Left lobe of liver (tissue), 2 donors: Measurements from ENCODE around the gene SLC25A21. TPM values are rescaled to one million over a fixed set of nuclear protein-coding genes. Genes with fewer than 3 reads are reported as not detected.
A peak's percentile ranks its signal among the peaks of the same experiment; 100 is the strongest.

Experiments used
- ATAC-seq: fragments of 200-7000 bp; cut with Tn5 transposase; one replicate; pipeline ENCODE4 v1.9.1; 2020; ENCODE audit warnings: mild to moderate bottlenecking, moderate library complexity
- DNase-seq: peaks from one replicate; pipeline ENCODE4 v3.0.0-alpha.2; 2020; ENCODE audit warnings: low spot score
- total RNA-seq: library from RNA; stranded (reverse); gene quantifications from one replicate; pipeline ENCODE4 v1.2.1, GENCODE V29; 2021
- donor health status: DM: no; HTN: no; CAD: no; lungs with moderate emphysema.
- donor health status: DM: no; HTN: yes; CAD: no.

SLC25A21 gene
- total RNA-seq, 1 donor from 2014 or later: 0.25 TPM

DNA sequence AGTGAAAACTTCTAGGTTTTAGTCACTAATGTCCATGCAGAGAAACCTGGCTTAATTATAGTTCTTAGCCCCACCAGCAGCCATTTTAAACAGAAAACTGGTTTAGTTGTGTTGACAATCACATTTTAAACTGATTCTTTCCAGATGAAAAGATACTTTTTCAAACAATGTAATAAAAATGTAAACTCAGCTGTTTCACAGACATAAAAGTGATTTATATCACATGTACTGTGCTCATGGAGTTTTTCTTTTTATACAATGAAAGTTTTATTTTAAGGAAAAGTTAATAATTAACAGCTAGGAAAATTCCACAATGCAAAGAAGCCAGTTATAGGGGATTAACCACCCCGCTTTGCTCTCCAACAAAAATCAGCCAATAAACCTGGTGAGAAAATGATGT, 381.0 kb downstream of the SLC25A21 start:
- ATAC-seq (no peak), DNase-seq (no peak)

- ATAC-seq: no peak
- no peak for DNase-seq
These were observed 386.9 kb downstream of the SLC25A21 start for GRCh38 chr14:36785511-36785910.

DNA sequence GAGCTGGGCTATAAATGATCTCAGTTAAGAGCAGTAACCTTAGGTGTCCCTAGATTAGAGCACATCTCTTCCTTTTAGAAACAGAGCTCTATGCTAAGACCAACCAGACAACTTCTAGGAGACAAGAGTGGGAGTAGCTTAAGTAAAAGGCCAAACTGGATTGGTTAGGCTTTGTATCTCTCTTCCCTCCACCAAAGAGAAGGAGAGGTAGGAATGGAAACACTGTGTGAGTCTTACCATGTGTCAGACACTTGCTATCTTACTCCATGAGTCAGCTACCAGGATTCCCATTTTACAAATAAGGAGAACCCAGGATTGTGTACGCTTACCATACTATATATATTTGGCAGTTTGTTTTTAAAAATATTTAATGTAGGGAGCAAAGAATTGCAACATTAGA, 387.9 kb downstream of the SLC25A21 start:
- ATAC-seq (no peak), DNase-seq (no peak)

GRCh38 chr14:36781897-36782296, 390.5 kb downstream of the SLC25A21 start:
- ATAC-seq: no peak
- no peak for DNase-seq

GRCh38 chr14:36773558-36773957, 398.8 kb downstream of the SLC25A21 start:
- DNase-seq (no peak), ATAC-seq (no peak)

- no peak for DNase-seq
- ATAC-seq: no peak
These were observed 399.3 kb downstream of the SLC25A21 start for GRCh38 chr14:36773136-36773540.

DNA sequence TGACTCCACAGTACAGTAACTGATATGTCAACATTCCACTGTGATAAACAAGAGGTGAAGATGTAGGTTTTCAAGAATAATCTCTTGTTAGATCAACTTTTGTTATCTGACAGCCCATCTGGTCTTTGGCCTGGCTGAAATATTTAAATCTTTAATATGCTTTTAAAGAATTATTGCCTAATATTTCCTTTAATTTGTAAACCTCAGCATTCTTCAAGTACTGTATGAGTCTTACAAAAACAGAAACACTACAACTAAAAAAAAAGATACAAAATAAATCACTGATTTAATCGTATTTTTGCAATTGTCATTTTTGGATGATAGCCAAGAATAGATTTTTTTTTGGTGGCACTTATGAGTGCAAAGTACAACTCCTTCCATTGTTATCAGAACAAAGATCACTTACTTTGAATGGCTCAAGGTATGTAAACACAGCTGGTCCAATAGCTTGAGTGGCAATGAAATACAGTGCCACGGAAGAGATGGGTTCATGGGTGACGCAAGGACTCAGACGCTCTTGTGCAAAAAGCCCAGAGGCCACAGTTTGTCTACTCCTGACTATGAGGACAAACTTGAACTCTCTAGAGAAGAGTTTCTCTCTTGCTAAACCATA, 401.3 kb downstream of the SLC25A21 start:
- ATAC-seq: no peak
- no peak for DNase-seq

- DNase-seq: no peak
- no peak for ATAC-seq
These were observed 403.6 kb downstream of the SLC25A21 start for GRCh38 chr14:36768638-36769337.

DNA sequence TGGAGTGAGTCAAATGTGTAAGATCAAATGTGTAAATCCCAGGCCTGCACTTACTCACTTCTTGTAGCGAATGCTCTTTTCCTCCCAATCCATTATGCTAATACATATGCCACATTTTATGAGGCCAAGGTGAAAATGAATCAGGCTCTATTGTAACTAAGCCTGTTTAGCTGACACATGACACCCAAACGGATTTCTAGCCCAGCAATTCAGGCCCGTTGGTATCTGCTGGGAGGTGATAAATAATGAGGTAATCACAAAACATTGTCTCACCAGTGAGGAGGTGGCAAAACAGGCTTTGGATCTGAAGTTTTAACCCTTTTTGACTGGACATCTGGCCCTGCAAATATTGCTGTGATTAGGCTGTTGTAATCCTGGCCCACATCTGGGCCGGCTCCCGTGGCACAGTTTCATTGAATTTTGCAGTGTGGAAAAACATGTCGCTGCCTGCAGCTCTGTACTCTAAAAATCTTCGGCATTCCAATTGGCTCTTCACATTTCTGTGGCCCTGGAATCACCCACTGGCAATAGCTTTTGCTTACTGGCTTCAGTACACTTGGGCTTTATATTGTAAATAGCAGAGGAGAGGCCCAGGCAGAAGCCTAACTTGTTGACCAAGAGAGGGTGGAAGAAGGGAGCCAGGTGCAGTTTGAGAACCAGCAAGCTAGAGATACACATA, 404.7 kb downstream of the SLC25A21 start:
- DNase-seq: no peak
- ATAC-seq: no peak

DNA sequence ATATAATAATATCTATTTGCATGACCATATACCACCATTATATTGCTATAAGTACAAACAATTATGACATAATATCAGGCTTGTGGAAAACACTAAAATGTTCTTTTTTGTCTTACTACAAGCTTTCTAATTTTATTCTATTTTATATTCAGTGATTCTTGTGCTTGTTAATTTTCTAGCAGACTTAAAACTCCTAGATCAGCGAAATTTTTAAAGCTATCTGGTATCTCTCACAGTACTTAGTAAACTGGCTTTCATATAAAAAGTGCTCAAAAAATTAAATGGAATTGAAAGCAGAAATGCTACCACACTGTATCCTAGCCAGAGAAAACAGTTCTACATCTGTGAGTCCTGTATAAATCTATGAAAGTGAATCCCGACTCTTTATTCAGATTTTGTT, 405.4 kb downstream of the SLC25A21 start:
- ATAC-seq: no peak
- DNase-seq: no peak

DNA sequence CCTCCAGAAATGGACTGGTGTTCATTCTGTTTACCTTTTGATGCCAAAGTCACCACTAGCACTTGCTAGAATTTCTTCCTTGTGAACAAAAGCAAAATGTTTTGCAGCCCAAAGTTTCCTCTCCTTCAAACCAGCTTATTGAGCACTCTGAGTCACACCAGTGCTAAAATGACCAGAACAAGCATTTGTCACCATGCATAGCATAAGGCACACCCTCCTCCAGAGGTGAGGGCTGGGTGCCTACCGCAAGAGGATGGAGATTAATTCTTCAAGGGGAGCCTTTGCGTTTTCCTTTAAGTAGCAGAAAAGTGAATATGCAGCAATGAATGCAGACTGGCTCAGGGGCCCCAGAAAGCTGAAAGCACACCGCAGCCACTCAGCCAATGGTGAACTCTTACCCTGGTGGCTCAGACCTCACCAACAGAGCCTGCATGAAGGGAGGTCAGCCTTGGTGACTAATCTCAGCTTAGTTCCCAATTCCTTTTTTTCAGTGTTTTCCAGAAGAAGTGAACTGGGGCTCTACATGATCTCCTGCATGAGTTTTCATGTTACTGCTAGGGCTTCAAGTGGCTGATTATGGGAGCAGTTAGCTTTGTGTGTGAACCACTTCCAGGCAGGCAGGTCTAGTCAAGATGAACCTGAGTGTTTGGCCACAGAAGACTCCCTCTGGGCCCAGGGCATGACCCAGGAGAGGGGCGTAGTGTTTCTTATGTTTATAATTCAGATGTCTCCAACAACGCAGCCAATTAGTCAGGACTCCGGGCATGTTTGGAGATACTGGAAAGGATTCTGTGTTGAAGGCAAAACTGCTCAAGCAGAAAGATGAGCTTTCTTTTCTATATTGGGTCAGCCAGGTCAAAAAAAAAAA, 414.4 kb downstream of the SLC25A21 start:
- no peak for ATAC-seq
- DNase-seq: no peak

GRCh38 chr14:36756226-36756625, 416.2 kb downstream of the SLC25A21 start:
- no peak for ATAC-seq

GRCh38 chr14:36755756-36756155, 416.6 kb downstream of the SLC25A21 start:
- no peak for DNase-seq
- ATAC-seq: no peak

More at GRCh38 chr14:36756226-36756625, 416.2 kb downstream of the SLC25A21 start:
- no peak for DNase-seq

DNA sequence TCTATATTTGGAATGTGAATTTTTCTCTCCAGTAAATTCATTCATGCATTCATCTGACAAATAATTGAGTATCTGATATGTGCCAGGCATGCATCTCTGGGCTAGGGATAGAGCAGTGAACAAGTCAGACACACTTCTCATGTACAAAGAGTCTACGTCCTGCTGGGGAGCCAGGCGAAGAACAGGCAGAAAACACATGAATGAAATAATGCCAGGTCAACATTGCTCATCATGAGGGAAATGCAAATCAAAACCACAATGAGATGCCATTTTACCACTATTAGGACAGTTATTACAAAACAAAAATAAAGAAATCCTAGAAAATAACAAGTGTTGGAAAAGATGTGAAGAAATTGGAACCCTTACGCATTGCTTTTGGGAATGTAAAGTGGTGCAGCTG, 420.5 kb downstream of the SLC25A21 start:
- ATAC-seq: no peak
- DNase-seq: no peak

DNA sequence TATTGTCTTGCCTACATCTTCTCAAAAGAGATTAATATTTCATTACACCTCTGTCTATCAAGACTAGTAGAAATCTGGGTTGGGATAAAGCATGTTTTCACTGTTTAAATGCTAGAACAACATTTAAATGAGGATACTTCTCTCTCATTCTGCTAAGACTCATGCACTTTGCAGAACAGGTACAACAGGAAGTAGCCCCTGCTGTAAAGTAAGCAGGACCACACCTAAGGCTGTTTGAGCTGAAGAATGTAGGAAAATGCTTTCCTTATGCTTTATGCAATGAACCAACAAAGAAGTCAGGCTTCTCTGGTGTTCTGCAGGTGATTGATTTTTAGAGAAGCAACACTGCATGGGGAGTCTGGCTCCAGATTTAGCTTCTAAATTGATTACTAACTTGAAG, 421.3 kb downstream of the SLC25A21 start:
- ATAC-seq (no peak), DNase-seq (no peak)

DNA sequence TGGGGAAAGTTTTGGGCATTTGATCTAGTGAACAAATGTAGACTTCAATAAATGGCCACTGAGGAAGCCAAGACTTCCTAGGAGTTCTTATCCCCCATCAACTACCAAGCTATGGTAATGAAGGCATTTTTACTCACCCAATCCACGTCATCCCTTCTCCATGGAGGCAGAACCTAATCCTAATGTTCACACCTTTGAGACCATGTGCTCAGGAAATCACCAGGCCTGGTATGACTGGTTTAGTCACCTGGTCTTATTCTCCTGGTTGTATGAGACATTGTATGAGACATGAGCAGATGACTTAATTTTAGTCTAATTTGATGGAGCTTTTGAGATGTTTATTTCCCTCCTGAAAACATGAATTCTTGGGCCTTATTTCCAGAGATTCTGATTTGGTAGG, 422.2 kb downstream of the SLC25A21 start:
- no peak for DNase-seq

GRCh38 chr14:36748610-36749213, 423.7 kb downstream of the SLC25A21 start:
- DNase-seq (no peak), ATAC-seq (no peak)

More for the DNA sequence above, 422.2 kb downstream of the SLC25A21 start:
- ATAC-seq: no peak

- peak; percentile 58 for ATAC-seq
These were observed 424.8 kb downstream of the SLC25A21 start for GRCh38 chr14:36747411-36748184.

DNA sequence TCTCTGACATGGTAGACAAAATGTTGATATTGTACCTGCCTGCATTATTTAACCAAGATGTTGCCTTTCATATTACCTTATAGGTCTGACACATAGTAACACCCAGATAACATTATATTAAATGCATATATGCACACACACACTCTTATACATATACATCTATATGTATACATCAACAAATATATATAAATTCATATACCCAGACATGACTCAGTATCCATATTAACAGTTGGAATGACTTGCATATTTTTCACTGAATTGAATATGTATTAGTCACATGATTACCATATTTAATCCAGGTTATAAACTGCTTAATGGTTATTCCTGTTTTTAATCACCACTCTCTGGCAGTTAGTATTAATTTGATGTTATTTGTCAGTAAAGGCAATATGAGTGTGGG, 425.5 kb downstream of the SLC25A21 start:
- ATAC-seq: no peak
- DNase-seq: no peak

More at GRCh38 chr14:36747411-36748184, 424.8 kb downstream of the SLC25A21 start:
- no peak for DNase-seq

DNA sequence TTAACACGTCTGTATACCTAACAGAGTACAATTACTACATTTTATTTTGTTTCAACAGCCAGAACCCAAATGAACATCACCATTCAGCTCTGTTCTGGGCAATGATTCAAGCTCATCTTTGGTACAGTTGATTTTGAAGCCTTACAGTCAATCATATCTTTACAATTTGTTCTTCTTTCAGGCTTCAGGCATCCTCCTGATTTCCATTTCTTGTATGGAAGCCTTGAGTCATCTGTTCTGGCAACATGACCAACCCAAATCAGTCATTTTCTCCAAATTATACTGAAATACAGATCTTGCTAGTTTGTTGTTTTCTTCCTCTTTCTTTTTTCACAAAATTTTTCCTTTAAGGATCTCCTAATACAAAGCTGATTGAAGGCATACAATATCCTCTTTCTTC, 430.5 kb downstream of the SLC25A21 start:
- DNase-seq: no peak
- no peak for ATAC-seq
